Measurements from ENCODE around the gene RFX3. TPM values are rescaled to one million over a fixed set of nuclear protein-coding genes. Genes with fewer than 3 reads are reported as not detected.
A peak's percentile ranks its signal among the peaks of the same experiment; 100 is the strongest.

RFX3 gene
- total and polyA plus RNA-seq, 3 donors from 2014 or later: 29.7 to 45.3 (median 30.7) TPM

DNA sequence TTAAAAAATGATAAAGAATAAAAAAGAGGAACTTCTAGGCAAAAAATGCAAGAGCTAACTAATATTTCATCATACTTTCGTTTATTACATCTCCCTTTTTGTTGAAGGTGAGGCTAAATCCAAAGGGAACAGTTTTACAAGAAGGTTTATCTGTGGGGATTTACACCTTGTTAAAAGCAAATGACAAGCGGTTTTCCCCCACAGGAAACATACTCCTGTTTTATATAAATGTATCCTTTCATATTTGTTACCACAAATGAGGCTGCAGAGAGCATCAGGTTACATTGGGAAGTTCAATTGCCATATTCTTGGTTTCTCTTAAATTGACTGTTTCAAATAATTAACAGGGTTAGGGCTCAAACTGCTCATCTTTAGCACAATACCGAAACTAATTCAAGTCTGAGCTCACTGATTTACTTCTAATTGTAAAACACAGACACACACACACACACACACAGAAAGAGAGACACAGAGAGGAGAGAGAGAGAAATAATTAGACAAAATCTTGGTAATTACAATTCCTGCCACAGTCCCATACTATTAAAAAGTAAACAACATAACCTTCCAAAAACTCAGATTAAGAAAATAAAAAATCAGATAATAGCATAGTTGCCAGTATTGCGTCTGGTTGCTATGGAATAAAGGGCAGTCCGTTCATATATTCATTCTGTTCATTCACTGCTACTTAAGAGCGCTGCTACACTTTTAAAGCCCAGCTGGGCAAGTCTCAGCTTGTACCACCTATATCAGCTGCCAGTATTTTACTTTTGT lies 17.1 kb downstream of the RFX3 start:
- DNase-seq: no peak
- TF ChIP-seq, protein P1, sequence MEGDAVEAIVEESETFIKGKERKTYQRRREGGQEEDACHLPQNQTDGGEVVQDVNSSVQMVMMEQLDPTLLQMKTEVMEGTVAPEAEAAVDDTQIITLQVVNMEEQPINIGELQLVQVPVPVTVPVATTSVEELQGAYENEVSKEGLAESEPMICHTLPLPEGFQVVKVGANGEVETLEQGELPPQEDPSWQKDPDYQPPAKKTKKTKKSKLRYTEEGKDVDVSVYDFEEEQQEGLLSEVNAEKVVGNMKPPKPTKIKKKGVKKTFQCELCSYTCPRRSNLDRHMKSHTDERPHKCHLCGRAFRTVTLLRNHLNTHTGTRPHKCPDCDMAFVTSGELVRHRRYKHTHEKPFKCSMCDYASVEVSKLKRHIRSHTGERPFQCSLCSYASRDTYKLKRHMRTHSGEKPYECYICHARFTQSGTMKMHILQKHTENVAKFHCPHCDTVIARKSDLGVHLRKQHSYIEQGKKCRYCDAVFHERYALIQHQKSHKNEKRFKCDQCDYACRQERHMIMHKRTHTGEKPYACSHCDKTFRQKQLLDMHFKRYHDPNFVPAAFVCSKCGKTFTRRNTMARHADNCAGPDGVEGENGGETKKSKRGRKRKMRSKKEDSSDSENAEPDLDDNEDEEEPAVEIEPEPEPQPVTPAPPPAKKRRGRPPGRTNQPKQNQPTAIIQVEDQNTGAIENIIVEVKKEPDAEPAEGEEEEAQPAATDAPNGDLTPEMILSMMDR (IDR thresholded peaks at IDR 0.05): no peak
- TF ChIP-seq POLR2A (IDR thresholded peaks at IDR 0.05): no peak
- Histone ChIP-seq H3K27me3 (no peaks in the 10 kb centered on the region), H3K36me3 (ENCODE audit: low read depth, missing control alignments) (no peaks in the 10 kb centered on the region), H3K4me3 (no peak overlapping the region), H3K9me3 (no peaks in the 10 kb centered on the region), H3K27ac (peak overlapping the region in 1 of 2 donors; percentile 58), H3K4me1 (no peaks in the 10 kb centered on the region)
- intact Hi-C loops (cut with DNase I; ENCODE audit: low total_unique reads): no loop called here
- 55 to 67% methylated on average over 6 of the region's 6 CpGs for WGBS, 2 donors

DNA sequence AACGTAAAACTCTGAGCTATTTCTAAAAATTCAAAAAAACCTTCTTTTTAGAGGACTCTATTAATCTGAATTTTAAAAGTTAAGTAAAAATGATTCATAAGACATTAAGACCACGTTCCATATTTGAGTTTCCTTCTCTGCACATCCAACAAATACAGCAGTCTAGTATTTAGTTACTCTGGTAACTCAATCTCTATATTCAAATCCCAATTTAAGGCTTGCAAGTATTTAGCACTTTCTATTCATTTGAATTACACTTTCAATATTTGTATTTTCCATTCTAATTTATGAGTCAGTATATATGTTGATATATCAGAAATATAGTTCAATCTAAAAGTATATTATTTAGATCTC lies 17.7 kb downstream of the RFX3 start:
- no peaks in the 10 kb centered on the region for H3K4me1 ChIP-seq
- H3K36me3 ChIP-seq (ENCODE audit: low read depth, missing control alignments): no peaks in the 10 kb centered on the region
- no peaks in the 10 kb centered on the region for H3K9me3 ChIP-seq
- intact Hi-C loops (cut with DNase I; ENCODE audit: low total_unique reads): no loop called here
- DNase-seq: no peak
- 60 to 76% methylated on average over 2 of the region's 2 CpGs for WGBS, 2 donors
- peak overlapping the region in 1 of 2 donors; percentile 42 for H3K27ac ChIP-seq
- TF ChIP-seq POLR2A (IDR thresholded peaks at IDR 0.05): no peak
- TF ChIP-seq, protein P1 (IDR thresholded peaks at IDR 0.05): no peak
- no peak overlapping the region for H3K4me3 ChIP-seq
- H3K27me3 ChIP-seq: no peaks in the 10 kb centered on the region

DNA sequence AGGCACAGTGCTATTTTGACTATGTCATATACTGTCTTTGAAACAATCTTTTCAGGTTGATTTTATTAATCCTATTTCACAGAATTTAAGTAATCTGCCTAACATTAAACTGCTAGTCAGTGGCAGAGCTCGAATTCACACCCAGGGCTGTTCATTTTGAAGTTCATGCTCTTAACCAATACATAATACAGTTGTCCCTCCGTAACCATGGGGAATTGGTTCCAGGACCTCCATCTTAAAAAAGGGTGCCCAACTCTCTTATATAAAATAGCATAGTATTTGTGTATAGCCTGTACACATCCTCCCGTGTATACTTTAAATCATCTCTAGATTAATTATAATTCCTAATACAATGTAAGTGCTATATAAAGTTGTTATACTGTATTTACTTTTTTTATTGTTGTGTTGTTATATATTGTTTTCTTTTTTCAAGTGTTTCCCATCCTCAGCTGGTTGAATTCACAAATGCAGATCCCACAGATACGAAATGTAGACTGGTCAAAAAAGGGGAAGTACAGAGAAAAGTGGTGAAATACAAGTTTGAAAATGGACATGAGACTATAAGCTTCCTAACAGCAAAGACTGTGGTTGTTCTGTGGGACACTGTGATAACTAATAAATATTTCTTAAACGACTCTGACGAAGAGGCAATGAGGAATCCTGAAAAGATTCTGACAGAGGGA lies 18.3 kb downstream of the RFX3 start:
- intact Hi-C loops (cut with DNase I; ENCODE audit: low total_unique reads): no loop called here
- Histone ChIP-seq H3K36me3 (ENCODE audit: low read depth, missing control alignments) (no peaks in the 10 kb centered on the region), H3K4me1 (no peaks in the 10 kb centered on the region), H3K27me3 (no peaks in the 10 kb centered on the region), H3K4me3 (no peak overlapping the region), H3K9me3 (no peaks in the 10 kb centered on the region), H3K27ac (peak overlapping the region in 1 of 2 donors; percentile 42)
- WGBS, 2 donors: 75 to 83% methylated on average over 6 of the region's 6 CpGs
- TF ChIP-seq, protein P1 (IDR thresholded peaks at IDR 0.05): no peak
- no peak for TF ChIP-seq POLR2A (IDR thresholded peaks at IDR 0.05)
- no peak for DNase-seq

DNA sequence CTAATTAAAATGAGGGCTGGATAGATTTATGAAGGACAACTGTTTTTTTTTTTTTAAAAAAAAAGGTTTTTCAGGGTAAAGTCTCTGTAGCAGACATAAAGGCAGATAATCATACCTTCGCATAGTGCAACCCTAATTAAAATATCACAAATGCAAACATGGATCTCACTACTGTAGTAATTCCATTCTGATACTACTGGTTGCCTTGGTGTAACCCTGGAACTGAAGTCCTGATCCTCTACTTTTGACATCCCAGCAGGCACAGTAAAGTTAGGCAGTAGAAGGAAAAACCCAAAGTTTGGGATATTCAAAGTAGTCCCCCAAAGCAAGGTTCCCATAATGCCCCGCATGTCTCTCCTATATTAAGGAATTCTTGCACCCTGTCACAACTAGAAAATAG lies 19.6 kb downstream of the RFX3 start:
- H3K4me3 ChIP-seq: no peak overlapping the region
- H3K4me1 ChIP-seq: no peaks in the 10 kb centered on the region
- 96 to 97% methylated on average over 2 of the region's 2 CpGs for WGBS, 2 donors
- TF ChIP-seq, protein P1 (IDR thresholded peaks at IDR 0.05): no peak
- TF ChIP-seq POLR2A (IDR thresholded peaks at IDR 0.05): no peak
- no peak for DNase-seq
- intact Hi-C loops (cut with DNase I; ENCODE audit: low total_unique reads): no loop called here
- no peaks in the 10 kb centered on the region for H3K36me3 ChIP-seq (ENCODE audit: low read depth, missing control alignments)
- no peak overlapping the region for H3K27ac ChIP-seq
- no peaks in the 10 kb centered on the region for H3K9me3 ChIP-seq
- H3K27me3 ChIP-seq: no peaks in the 10 kb centered on the region
